Endothelial cell of umbilical vein (primary cell): ENCODE measurements around the gene MBOAT2. TPM values are rescaled to one million over a fixed set of nuclear protein-coding genes. Genes with fewer than 3 reads are reported as not detected.

Experiments
- BruUV-seq: library from RNA; stranded (reverse); fragments of 400-500 nt; replicated peaks from 2 replicates; lab custom pipeline; 2021; lab: Mats Ljungman, UMichigan
- CTCF ChIA-PET: fragments of 300-600, 350-600 bp; sonication (Branson Sonifier 250); formaldehyde crosslinking; loops from one replicate; lab custom pipeline; 2021; ENCODE audit warnings: antibody characterized with exemption, inconsistent platforms; lab: Charles Lee
- POLR2A ChIA-PET: fragments of 300-600, 350-600 bp; sonication (Branson Sonifier 250); formaldehyde crosslinking; loops from one replicate; lab custom pipeline; 2021; ENCODE audit warnings: antibody characterized with exemption, inconsistent platforms; lab: Charles Lee
- DNase-seq: peaks from one replicate; pipeline ENCODE4 v3.0.0-alpha.2; 2011; ENCODE audit warnings: low read depth, low spot score
- FAIRE-seq: peaks from 2 replicates; lab custom pipeline; 2011; peaks lifted over from hg19 to GRCh38; lab: Jason Lieb, UNC
- H2AFZ ChIP-seq: 2 replicates; pipeline ENCODE4 v1.6.0; 2012; ENCODE audit warnings: low read depth, low read length, control low read depth, inconsistent platforms
- H3K27ac ChIP-seq: 2 replicates; pipeline ENCODE4 v1.5.1; 2011; ENCODE audit warnings: low read depth, mild to moderate bottlenecking, control low read depth, low read length, moderate library complexity; ENCODE audit not compliant: insufficient read depth
- H3K27me3 ChIP-seq, 2 experiments: 2 replicates each; pipeline versions ENCODE4 v1.6.0 to v1.6.1; 2011; ENCODE audit warnings: low read length in 2 of 2, mixed read lengths in 1 of 2; ENCODE audit not compliant: control insufficient read depth in 2 of 2, insufficient read depth in 2 of 2
- H3K36me3 ChIP-seq, 2 experiments: 2 replicates in 1 of 2; 3 replicates in 1 of 2; pipeline ENCODE4 v1.5.1; 2011; ENCODE audit warnings: low read length in 2 of 2, mild to moderate bottlenecking in 1 of 2, moderate library complexity in 1 of 2; ENCODE audit not compliant: control insufficient read depth in 2 of 2, insufficient read depth in 2 of 2; ENCODE audit errors: extremely low read depth in 1 of 2
- H3K4me1 ChIP-seq: 3 replicates; pipeline ENCODE4 v1.5.1; 2011; ENCODE audit warnings: mild to moderate bottlenecking, low read length; ENCODE audit not compliant: control insufficient read depth, insufficient read depth; ENCODE audit errors: extremely low read depth
- H3K4me2 ChIP-seq: 2 replicates; pipeline ENCODE4 v1.6.1; 2011; ENCODE audit warnings: low read length, control low read depth, mixed read lengths; ENCODE audit not compliant: insufficient read depth
- H3K4me3 ChIP-seq, 3 experiments: fragments of 200-600 bp in 1 of 3; sonication (generic), shearing (Covaris generic) in 1 of 3; replicated peaks in 1 of 3; 2 replicates each; pipeline ENCODE4 v1.5.1; 2011 to 2016; ENCODE audit warnings: control low read depth in 3 of 3, low read length in 3 of 3, mild to moderate bottlenecking in 2 of 3, inconsistent platforms in 1 of 3, low read depth in 1 of 3, moderate library complexity in 1 of 3; ENCODE audit not compliant: insufficient read depth in 1 of 3
- H3K79me2 ChIP-seq: 2 replicates; pipeline ENCODE4 v1.6.0; 2012; ENCODE audit warnings: low read length, inconsistent platforms; ENCODE audit not compliant: control insufficient read depth, insufficient read depth
- H3K9ac ChIP-seq: replicated peaks from 2 replicates; pipeline ENCODE3; 2011; ENCODE audit warnings: low read length, control low read depth; ENCODE audit not compliant: insufficient read depth; ENCODE audit errors: extremely low read depth
- H3K9me1 ChIP-seq: replicated peaks from 3 replicates; pipeline ENCODE4 v1.6.0; 2011; ENCODE audit warnings: mild to moderate bottlenecking, low read length; ENCODE audit not compliant: control insufficient read depth, insufficient read depth; ENCODE audit errors: extremely low read depth
- H3K9me3 ChIP-seq: replicated peaks from 2 replicates; pipeline ENCODE4 v1.5.1; 2012; ENCODE audit warnings: low read length, inconsistent platforms; ENCODE audit not compliant: control insufficient read depth, insufficient read depth
- H4K20me1 ChIP-seq: replicated peaks from 2 replicates; pipeline ENCODE3; 2011; ENCODE audit warnings: mild to moderate bottlenecking, low read length; ENCODE audit not compliant: control insufficient read depth, insufficient read depth; ENCODE audit errors: extremely low read depth
- EZH2 ChIP-seq: IDR thresholded peaks from 2 replicates; pipeline ENCODE4 v1.6.1; 2012; ENCODE audit warnings: borderline replicate concordance, low read depth, mild to moderate bottlenecking, moderate library complexity, low read length, inconsistent platforms; ENCODE audit not compliant: severe bottlenecking
- FOS ChIP-seq: IDR thresholded peaks from 2 replicates; pipeline ENCODE4 v1.6.1; 2011; ENCODE audit warnings: mild to moderate bottlenecking, low read length, moderate library complexity, borderline replicate concordance; ENCODE audit not compliant: insufficient read depth
- GATA2 ChIP-seq: IDR thresholded peaks from 2 replicates; pipeline ENCODE4 v1.7.0; 2011; ENCODE audit warnings: low read depth, mild to moderate bottlenecking, moderate library complexity, mixed read lengths, low read length; ENCODE audit not compliant: insufficient read length, insufficient read depth
- JUN ChIP-seq: IDR thresholded peaks from 2 replicates; pipeline ENCODE4 v1.6.1; 2011; ENCODE audit warnings: borderline replicate concordance, low read depth; ENCODE audit not compliant: insufficient read length, insufficient read depth
- MYC ChIP-seq: IDR thresholded peaks from one replicate; pipeline ENCODE4 v1.6.1; 2011; ENCODE audit warnings: mild to moderate bottlenecking, low read depth, low read length
- POLR2A ChIP-seq: IDR thresholded peaks from 2 replicates; pipeline ENCODE4 v1.6.1; 2012; ENCODE audit warnings: low read depth, mild to moderate bottlenecking, control low read depth, low read length
- POLR2AphosphoS5 ChIP-seq: IDR thresholded peaks from 2 replicates; pipeline ENCODE4 v1.6.1; 2012; ENCODE audit warnings: low read depth, mild to moderate bottlenecking, control low read depth, low read length, moderate library complexity; ENCODE audit not compliant: insufficient read depth
- dilution Hi-C: fragments of 300-500 bp; cut with MboI; formaldehyde crosslinking; loops from one replicate; pipeline ENCODE4 v1.15.0; 2019; ENCODE audit warnings: low sequenced_read_pairs; ENCODE audit not compliant: extremely low pct_ligation_motif_present
- intact Hi-C: fragments of 100-400 bp; cut with micrococcal nuclease; formaldehyde crosslinking; loops from one replicate; pipeline ENCODE4 v1.10.0; 2022
- polyA plus RNA-seq, 4 experiments: library from polyadenylated mRNA; depleted of rRNA in 3 of 4; stranded (reverse) in 3 of 4; unstranded in 1 of 4; fragments of >200 nt; gene quantifications; 2 replicates each; pipeline versions ENCODE4 v1.2.1 to v1.2.3, GENCODE V29; 2011 to 2012; ENCODE audit warnings: missing spikeins in 1 of 4
- total RNA-seq: library from RNA; stranded (reverse); gene quantifications from 2 replicates; pipeline ENCODE4 v1.2.3, GENCODE V29; 2021
- TF ChIP-seq, protein P1 (sequence below), 2 donors: IDR thresholded peaks; 1 replicate in 1 of 2; 2 replicates in 1 of 2; pipeline ENCODE4 v1.5.1; 2011; ENCODE audit warnings: low read length in 2 of 2, mild to moderate bottlenecking in 2 of 2, moderate library complexity in 2 of 2, control low read depth in 1 of 2, inconsistent platforms in 1 of 2, low read depth in 1 of 2; ENCODE audit not compliant: insufficient read depth in 1 of 2; ENCODE audit errors: extremely low read depth in 1 of 2
- TF ChIP-seq, protein P2 (sequence below): IDR thresholded peaks from 2 replicates; pipeline ENCODE4 v1.6.1; 2011; ENCODE audit not compliant: insufficient read depth, insufficient read length

Gene MBOAT2
- total and polyA plus RNA-seq, 2 donors (not counting 3 experiments of a cell fraction or from before 2014, with no cell fraction given), result 10.9 to 22.1 TPM

DNA sequence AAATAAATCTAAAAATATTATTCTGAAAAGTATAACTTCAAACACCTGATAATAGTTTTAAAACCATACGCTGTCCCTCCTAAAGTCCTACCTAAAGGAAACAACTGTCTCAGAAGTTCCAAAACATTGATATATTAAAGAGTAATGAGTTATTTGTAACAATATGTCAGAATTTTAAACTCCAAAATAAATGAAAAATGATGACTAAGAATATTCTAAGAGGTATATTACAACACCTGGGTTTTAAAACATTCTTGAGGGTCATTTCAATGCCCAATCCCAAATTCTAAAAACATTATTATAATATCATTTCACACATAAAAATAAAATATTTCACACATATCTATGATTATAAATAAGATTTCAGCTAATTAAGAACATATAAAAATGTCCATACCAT, 186.3 kb downstream of the MBOAT2 start:
- Histone ChIP-seq H3K79me2 (no peaks in the 10 kb centered on the region), H3K9me3 (no peaks in the 10 kb centered on the region), H3K9me1 (no peaks in the 10 kb centered on the region), H3K36me3 (peaks cover 2% of the 10 kb centered on the region in 2 experiments), H3K4me2 (no peak overlapping the region), H4K20me1 (no peaks in the 10 kb centered on the region), H3K9ac (no peak overlapping the region), H3K4me1 (no peaks in the 10 kb centered on the region), H3K27me3 (no peaks in the 10 kb centered on the region), H3K4me3 (no peak overlapping the region), H3K27ac (no peak overlapping the region), H2AFZ (no peak overlapping the region)
- TF ChIP-seq EZH2 (no peak), GATA2 (no peak), JUN (no peak), MYC (no peak), POLR2AphosphoS5 (no peak), POLR2A (no peak), FOS (no peak)
- TF ChIP-seq, protein P1, sequence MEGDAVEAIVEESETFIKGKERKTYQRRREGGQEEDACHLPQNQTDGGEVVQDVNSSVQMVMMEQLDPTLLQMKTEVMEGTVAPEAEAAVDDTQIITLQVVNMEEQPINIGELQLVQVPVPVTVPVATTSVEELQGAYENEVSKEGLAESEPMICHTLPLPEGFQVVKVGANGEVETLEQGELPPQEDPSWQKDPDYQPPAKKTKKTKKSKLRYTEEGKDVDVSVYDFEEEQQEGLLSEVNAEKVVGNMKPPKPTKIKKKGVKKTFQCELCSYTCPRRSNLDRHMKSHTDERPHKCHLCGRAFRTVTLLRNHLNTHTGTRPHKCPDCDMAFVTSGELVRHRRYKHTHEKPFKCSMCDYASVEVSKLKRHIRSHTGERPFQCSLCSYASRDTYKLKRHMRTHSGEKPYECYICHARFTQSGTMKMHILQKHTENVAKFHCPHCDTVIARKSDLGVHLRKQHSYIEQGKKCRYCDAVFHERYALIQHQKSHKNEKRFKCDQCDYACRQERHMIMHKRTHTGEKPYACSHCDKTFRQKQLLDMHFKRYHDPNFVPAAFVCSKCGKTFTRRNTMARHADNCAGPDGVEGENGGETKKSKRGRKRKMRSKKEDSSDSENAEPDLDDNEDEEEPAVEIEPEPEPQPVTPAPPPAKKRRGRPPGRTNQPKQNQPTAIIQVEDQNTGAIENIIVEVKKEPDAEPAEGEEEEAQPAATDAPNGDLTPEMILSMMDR (IDR thresholded peaks at IDR 0.05; ENCODE audit: extremely low read depth in 1 of 2, insufficient read depth in 1 of 2, low read depth in 1 of 2, low read length in 2 of 2), result no peak
- TF ChIP-seq, protein P2, sequence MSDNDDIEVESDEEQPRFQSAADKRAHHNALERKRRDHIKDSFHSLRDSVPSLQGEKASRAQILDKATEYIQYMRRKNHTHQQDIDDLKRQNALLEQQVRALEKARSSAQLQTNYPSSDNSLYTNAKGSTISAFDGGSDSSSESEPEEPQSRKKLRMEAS, result no peak
- intact Hi-C loops, result no loop called here
- DNase-seq (no peak), FAIRE-seq (no peak)
- dilution Hi-C loops, result no loop called here
- BruUV-seq, result no TSS peak
- POLR2A ChIA-PET, result no interaction called here
- CTCF ChIA-PET, result no interaction called here
